Measurements from ENCODE around the gene PCSK1.

- TF ChIP-seq CTCF (IDR thresholded peaks at IDR 0.05; ENCODE audit: extremely low read depth in 1 of 2, insufficient read depth in 1 of 2, low read depth in 1 of 2, low read length in 2 of 2) (no peak), POLR2A (IDR thresholded peaks at IDR 0.05; ENCODE audit: low read depth, low read length) (no peak), EZH2 (IDR thresholded peaks at IDR 0.05; ENCODE audit: borderline replicate concordance, low read depth, low read length, severe bottlenecking) (no peak)
These were observed 25.1 kb upstream of the PCSK1 start for GRCh38 chr5:96458176-96458575.
